GM12872 (cell line): ENCODE measurements around the gene ITGB1BP1.

Experiments used
- CTCF ChIP-seq: IDR thresholded peaks from 3 replicates; pipeline ENCODE4 v1.5.1; 2011; ENCODE audit warnings: low read depth, mild to moderate bottlenecking, low read length, moderate library complexity; ENCODE audit not compliant: insufficient read depth

ITGB1BP1 gene

DNA sequence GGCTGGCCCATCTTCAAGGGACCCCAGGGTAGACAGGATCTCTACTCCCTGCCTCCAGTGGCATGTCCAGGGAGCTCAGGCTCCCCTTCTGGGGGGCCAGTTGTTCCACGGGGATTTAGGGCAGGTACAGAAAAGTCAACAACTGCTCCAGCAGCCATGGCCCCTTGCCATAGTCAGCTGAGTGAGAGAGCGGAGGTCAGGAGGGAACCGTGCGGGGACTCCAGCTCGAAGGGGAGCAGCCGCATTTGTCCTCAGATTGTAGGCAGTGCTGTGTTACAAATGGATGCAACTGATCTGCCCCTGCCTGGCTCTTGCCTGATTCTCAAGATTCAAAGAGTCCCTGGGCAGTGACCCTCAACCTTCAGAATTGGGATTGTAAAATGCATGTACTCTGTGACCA lies 49.9 kb downstream of the ITGB1BP1 start:
- TF ChIP-seq CTCF = no peak

DNA sequence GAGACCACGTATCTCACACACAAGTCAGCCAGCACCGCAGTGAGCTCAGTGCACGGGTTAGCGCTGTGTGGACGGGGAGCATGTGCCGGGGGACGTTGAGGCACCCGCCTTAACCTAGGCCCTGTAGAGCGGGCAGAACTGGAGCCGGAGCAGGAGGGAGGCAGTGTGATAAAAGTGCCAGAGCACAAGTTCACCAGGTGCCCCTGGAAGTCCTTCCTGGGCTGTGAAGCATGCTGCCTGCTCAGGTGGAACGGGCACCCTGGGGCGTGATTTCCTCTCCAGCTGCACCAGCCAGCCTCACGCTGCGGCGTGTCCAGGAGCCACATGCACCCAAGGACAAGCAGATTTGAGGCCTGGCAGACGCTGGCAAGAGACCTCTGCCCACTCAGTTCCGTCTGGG lies 50.3 kb downstream of the ITGB1BP1 start:
- no peak for TF ChIP-seq CTCF

DNA sequence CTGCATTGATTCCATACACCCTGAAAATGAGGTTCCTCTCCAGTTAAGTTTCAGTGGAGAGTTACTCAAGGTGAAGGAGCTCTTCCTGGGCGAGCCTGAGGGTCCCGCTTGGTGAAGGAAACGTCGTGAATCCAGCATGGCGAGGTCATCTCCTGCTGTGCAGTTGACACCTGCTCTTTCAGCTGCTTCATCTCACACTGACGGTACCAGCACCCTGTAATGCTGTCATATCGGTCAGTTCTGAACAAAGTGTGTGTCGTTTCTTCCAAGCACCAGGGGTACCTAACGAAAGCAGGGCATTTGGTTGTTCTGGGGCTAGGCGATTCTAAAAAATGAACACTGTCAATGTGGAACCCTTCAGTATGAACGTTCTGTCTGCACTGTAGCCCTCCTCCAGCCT lies 52.6 kb downstream of the ITGB1BP1 start:
- TF ChIP-seq CTCF = no peak

DNA sequence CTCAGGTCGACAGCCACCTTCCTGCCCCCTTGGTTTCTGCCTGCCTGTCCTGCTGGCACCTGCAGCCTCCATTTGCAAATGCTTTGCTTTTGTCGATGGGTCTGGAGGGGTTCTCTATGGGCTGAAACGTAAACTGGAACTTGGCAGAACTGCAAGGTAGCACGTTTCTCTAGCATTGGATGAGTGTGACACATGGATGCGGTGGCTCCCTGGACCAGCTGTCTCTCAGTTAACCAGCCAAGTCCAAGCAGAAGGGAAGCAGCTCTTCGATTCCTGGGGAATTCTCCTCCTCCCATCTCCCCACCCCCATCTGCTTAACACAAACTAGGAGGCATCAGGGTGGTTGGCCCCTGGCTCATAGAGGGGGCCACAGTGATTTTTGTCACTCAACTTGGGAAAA lies 57.3 kb downstream of the ITGB1BP1 start:
- TF ChIP-seq CTCF = no peak

GRCh38 chr2:9365498-9366019 lies 57.8 kb downstream of the ITGB1BP1 start:
- no peak for TF ChIP-seq CTCF

GRCh38 chr2:9364791-9365497 lies 58.4 kb downstream of the ITGB1BP1 start:
- TF ChIP-seq CTCF = no peak

DNA sequence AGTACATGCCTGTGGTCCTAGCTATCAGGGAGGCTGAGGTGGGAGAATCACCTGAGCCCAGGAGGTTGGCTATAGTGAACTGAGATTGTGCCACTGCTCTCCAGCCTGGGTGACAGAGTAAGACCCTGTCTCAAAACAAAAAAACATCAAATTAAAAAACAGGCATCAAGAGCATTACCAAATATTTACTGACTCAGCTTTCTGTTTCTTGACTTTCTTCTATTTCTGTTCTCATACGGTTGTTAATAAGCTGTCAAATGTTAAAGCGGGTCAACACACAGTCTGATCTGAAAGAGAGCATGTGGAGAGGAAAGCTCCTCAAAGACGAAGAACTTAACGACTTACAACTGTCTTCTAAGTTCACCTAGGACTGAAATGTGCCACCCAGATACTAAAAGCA lies 59.0 kb downstream of the ITGB1BP1 start:
- no peak for TF ChIP-seq CTCF
